HG03354 (cell line): Measurements from ENCODE around the gene DTNB.

Experiments used
- ATAC-seq: cut with Tn5 transposase; IDR thresholded peaks from one replicate; pipeline ENCODE4 v1.9.1; 2021; ENCODE audit warnings: mild to moderate bottlenecking; ENCODE audit not compliant: unreplicated experiment, poor library complexity, severe bottlenecking

The DTNB gene

DNA sequence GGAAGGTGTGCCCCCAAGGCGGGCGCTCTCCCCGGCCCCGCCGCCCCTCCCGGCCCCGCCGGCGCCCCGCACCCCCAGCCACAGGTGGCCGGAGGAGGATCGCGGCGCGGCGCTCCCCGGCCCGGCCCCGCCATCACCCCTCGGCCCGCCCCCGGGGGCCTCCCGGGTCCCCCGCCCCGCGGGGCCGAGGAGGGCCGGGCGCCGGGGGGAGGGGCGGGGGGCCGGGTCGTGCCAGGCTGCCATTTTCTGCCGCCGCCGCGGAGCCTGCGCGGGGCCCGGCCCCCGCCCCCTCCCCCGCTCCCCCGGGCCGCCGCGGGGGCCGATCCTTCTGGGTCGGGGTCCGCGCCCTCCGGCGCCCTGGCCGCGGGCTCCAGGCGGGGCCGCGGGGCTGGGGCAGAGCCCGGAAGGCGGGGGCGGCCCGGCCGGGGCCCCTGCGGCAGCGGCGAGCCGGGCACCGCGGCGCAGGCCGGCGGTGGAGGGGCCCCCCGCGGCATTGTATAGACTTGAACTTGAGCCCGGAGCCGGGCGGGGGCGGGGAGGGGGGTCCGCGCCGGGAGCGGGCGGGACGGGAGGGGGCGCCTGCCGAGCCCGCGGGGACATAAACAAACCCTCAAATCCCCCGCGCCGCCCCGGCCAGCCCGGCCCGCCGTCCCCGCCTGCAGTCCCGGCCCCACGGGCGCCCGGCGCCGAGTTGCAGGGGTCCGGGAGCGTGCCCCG lies 332.2 kb downstream of the DTNB start:
- peak; percentile 20 for ATAC-seq

DNA sequence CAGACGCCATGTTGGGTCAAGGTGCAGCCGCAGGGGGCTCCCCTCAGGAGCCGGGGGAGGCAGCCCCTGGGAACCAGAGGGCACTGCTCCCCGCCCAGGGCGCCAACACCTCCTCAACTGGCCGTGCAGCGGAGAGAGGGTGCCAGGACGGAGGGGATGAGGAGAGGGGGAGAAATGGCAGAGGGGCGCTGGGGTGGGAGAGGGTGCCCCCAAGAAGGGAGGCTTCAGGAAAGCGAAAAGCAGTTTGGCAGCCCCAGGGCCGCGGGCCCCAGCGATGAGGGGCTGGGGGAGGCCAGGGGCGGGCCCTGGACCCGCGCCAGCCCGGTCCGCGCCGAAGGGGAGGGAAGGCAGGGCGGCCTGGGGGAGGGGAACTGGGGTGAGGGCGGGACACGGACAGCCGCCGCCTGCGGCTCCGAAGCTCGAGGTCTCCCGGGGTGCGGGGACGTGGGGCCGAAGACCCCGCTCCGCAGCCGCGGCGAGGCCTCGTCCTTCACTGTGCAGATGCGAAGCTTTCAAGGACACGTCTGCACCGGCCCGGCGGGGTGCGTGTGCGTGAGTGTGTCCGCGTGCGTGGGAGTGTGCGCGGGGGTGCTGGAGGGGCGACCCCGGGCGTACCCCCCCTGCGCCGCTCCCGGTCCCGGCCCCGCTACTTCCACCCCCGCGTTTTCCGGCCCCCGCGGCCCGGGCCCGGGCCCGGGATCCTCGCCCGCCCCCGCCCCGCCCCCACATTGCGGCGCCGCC lies 333.0 kb downstream of the DTNB start:
- ATAC-seq = no peak

DNA sequence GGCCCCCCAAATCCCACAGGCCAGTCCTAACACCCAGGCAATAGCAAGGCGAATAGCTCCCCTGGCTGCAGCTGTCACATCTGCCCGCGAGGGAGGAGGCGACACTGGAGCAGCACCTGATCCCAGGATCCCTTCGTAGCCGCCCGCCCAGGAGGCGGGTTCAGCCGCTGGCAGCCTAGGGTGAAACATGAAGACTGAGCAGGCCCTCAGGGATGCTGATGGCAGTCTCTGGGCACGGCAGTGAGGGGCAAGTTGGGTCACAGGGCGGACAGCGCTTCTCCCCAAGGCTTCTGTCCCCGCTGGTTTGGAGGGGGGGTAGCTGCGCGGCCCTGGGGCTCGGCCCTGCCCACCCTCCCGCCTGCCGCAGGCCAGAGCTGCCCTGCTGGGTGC lies 333.6 kb downstream of the DTNB start:
- ATAC-seq = no peak

DNA sequence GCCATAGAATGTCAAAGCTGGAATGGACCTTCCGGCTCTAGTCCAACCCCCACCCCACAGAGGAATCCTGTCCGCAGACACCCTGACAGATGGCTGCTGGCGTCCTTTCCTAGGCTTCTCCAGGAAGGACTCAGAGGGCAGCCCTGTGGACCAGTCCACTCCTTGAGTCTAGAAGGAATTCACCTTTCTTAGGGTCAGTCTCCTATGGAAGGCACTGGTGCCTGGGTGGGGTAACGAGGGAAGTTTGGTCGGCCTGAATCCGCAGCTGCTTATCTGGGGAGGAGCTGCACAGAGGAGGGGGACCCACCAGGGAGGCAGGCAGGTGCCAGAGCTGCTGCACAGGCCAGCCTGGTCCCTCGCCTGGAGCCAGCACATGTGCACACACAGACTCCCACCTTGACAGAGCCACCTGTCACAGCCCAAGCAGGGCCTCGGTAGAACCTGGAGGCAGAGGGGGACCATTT lies 334.1 kb downstream of the DTNB start:
- ATAC-seq = no peak

DNA sequence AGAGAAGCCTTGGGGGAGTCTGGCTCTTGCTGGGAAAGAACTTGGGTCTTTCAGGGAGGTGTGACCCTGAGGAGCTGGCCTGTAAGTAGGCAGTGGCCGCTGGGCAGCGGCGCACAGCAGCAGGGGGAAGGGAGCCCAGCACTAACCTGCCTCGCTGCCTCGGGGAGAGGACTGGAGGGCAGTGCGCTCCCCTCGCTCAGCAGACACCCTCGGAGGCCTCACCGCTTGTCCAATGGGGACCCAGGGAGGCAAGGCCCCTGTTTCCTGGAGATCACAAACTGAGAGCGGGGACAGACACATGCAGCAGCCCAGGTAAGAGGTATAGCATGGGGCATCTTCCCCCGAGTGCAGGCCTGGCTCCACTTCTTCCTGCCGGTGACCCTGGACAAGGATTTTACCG lies 335.0 kb downstream of the DTNB start:
- ATAC-seq = no peak

DNA sequence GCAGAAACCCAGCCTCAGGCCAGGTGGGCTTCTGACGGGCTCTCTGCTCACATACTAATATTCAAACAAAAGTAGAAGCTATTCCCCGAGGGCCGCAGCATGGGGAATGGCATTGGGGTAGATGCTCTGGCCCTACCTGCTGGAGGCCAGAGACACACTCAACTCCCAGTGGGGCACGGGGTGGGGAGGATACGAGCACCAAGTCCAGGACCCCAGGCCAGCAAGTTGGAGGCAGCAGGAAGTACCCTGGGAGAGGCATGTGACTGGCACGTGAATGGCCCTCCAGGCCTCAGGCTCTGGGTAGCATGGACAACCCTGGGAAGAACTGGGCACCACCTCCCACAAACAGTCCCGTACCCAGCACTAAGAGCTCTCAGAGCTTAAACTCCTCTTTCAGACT lies 335.5 kb downstream of the DTNB start:
- no peak for ATAC-seq

DNA sequence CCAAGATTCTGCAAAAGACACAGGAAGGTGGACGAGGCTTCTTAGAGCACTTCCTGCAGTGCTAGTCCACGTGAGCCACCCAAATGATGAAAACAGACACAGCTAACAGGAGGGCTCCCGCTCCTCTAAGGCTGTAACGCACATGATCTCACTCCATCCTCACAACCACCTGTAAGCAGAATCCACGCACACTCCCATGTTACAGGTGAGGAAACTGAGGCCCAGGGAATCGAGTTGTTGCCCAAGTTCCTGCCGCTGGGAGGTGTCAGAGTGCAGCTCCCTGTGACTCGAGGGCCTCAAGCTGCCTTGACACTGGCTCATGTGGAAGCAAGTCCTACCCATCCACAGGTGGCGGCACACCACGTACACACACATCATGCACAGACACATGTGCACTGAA lies 336.1 kb downstream of the DTNB start:
- no peak for ATAC-seq

DNA sequence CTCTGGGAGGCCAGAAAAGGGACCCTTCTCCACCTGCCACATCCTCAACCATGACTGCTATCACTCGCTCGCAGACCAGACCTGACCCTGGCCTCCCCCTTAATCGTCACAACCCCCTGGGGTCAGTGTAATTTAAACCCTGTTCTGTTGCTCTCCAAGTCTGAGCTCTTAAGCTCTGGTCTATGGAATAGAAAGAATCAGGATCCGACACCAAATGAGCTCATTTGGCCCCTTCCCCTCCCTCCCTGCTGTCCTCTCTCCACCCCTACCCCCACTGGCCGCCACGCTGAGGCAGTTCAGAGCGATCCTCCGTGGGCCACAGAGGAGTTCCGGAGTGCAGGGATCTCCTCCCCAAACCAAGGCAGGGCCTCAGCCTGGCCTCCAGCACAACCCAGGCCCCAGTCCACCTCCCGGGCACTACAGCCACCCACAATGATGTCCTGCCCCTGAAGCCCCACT lies 337.0 kb downstream of the DTNB start:
- no peak for ATAC-seq

DNA sequence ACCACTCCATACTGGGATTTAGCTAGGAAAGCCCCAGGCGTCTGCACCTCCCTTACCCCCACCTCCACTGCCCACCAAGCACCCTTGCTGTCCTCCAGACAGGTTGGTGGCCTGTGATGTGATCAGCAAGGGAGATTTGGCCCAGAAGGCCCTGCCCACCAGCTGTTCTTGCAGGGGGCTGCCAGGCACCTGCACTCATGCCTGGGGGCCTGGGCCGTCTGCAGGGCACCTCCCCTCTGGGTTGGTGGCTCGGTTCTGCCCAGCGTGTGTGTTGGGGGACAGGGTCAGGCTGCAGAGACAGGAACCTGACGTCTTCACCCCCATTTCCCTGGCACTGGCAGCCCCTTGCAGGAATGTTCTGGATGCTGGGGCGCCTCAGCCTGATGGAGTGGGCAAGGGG lies 337.4 kb downstream of the DTNB start:
- no peak for ATAC-seq

DNA sequence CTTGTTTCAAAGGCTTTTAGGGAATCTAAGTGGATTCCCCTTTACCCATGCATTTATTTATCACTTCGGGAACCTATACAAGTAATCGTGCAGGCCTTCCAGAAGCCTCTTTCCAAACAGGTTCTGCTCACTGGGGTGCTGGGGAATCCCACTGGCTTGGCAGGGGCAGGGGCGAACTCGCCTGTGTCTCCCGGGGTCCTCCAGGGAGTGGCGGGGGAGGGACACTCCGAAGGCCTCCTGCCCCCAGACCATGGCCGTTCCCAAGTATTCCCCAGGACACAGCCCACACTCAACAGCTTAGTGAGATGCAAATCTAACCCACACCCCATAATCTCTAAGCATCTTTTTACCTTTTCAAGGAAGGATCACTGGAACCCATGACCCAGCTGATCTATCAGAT lies 338.2 kb downstream of the DTNB start:
- ATAC-seq = no peak

DNA sequence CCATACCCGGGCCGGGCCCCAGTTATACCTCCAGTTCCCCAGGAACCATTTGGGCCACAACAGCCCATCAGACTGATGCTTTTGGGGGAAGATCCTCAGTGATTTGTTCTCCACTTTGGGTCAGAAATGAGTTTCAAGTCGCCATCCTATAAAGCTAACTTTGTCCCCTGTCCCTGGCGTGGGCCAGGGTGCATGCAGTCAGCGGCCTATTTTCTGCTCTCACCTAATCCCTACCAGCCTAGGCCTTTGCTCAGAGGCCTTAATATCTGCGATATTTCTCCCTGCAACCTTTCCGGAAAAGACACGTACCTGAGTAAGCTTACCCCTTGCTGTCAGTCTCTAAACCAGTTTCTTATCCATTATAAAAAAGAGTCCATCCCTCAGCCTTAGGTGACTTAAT lies 338.9 kb downstream of the DTNB start:
- ATAC-seq = no peak

DNA sequence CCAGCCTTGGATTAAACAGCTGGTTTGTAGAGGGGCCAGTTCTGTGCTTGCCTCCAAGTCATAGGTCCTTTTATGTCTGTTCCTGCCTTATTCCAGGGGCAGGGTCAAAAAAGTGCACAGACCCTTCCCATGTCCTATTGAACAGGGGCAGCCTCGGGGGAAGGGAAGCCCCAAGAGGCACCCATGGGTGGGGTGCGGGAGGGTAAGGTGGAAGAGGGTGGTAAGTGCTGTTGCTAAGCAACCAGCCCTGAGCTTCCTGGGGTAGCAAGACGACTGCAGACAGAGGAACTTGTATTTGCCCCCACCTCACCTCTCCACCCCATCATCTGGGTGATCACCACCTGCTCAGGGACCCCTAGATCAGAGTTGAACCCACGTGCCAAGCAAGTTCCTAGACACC lies 339.4 kb downstream of the DTNB start:
- ATAC-seq = no peak

DNA sequence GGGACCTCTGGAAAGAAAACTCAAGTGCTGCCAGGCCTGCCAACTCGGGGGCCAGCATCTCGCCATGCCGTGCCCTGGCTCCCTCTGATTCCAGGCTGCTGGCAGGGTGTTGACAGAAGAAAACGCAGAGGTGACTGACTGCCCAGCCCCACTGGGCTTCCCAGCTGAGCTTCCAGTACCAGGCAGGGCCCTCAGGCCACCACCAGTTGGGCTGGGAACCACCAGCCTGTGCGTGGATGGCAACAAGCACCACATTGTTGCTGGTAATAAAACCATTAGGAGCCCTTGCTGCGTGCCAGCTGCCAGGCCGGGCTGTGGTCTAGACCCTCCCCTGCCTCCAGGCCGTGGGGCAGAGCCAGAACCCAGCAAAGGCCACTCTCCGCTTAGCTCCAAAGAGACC lies 340.8 kb downstream of the DTNB start:
- ATAC-seq = no peak

DNA sequence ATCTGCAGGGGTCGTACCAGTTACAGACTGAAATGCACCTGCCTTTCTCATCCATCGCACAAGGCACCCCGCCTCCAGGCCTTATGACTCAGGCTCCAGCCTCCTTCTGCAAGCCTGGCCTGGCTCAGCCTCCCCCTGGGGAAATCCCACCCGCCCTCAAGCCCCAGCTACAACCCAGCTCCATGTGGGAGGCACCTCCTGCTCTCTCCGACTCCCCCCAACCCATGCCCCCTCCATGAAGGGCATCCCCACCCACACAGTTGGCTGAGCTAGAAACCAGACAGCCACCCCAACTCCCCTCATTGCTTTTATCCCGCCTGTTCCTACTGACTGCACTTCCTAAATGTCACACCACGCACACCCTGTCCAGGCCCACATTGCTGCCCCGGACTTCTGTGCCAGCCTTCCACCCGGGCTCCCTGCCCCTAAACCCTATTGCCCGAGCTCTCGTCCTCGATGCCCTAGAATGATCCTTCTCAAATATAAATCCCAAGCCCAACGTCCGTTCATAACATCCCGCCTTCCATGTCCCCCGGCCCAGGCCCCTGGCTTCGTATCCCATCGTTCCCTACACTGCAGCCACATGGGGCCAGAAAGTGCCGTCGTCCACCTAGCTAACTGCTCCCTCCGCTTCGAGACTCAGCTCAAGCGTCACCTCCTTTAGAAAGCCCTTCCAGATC lies 341.6 kb downstream of the DTNB start:
- no peak for ATAC-seq

DNA sequence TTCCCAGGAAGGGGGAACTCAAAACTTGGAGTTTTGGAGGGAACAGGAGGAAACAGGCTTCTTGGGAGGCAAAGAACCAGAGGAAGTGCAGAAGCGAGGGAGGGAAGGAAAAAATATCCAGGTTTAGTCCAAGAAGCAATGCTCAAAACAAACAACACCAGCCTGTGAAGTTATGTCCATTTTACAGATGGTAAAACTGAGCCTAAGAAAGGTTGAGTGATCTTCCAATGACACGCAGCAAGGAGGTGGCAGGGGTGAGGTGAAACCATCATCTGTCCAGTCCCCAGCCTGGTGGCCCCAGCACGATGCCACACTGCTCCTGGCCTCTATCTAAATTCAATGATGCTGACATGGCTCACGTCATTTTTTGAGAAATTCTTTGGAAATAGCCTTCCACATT lies 342.4 kb downstream of the DTNB start:
- ATAC-seq = no peak

DNA sequence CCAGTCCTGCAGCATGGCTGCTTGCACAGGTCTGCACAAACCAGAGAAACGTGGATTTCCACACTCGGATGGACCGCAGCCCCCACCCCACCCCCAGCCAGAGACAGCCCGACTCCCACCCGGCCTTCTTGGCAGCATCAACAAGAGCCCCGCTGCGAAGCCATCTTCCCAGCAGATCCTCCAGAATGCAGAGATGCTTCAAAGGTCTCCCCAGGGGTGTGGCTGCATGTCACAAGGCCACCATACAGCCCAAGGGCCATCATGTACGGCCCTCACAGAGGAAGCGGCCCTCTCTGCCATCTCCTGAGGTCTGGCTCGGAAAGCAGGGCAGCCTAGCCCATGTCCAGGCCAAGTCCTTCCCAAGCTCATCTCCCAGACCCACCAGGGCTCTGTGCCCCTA lies 343.1 kb downstream of the DTNB start:
- no peak for ATAC-seq

DNA sequence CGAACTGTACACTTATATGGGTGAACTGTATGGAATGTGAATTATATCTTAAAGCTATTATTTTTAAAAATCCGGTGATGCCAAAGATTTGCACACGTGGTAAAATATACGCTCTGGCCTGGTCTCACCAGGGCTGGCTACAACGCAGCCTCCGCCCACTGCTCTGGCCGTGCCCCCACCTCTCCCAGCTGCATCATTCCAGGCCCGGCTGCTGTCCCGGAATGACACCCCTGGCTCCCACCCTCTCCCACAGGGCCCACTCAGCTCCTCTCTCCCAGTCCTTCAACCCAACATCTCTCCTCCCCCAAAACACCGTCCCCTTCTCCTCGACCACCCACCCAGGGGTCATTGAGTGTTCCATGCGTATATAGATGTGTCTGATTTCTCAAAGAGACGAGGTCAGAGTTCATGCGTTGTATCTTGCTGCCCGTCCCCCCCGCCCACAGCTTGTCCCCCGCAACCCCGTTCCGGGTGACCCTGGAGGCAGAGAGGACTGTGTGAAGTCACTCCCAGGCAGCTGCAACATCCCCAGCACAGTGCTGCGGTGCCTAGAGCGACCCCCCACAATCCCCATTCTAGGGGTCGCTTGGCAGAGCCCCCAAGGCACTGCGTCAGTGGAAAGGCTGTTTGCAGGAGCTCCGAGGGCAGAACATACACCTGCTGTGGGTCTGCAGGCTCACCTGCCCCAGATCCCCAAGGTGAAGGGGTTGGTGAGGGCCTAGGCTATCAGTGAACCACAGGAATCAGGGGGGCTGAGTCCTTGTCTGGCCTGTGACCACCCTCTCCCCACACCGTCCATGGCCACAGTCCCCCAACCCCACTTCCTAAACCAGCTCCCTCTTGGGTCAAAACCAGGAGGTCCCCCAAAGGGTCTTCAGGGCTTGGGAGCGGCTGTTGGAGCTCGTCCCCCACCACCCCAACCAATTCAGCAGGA lies 345.0 kb downstream of the DTNB start:
- no peak for ATAC-seq
